ENCODE data around the gene PEX14.

Gene PEX14

DNA sequence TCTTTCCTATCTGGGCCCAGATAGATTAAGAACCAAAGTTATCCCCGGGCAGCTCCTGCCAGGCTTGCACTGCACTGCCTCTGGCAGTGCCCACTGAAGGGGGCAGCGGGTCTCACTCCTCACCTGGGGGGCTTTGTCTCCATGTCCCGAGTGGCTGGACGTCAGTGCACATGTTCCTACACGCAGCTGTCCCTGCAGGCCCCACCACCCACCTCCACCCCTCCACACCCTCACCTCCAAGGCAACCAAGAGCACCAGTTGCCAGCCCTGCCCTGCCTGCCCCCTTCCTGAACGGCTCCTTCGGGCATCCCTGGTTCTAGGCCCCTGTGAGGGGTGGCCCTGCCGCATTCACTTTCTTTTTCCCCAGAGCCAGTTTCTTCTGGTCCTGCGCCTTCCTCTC is 147.2 kb downstream of the PEX14 start:
- no peak for DNase-seq

GRCh38 chr1:10622910-10623685 is 148.3 kb downstream of the PEX14 start:
- no peak for DNase-seq

GRCh38 chr1:10623686-10624145 is 149.0 kb downstream of the PEX14 start:
- no peak for DNase-seq

- DNase-seq: no peak
Measured at GRCh38 chr1:10624256-10625050, 149.7 kb downstream of the PEX14 start.

- DNase-seq: no peak
Measured at GRCh38 chr1:10625076-10625475, 150.3 kb downstream of the PEX14 start.

DNA sequence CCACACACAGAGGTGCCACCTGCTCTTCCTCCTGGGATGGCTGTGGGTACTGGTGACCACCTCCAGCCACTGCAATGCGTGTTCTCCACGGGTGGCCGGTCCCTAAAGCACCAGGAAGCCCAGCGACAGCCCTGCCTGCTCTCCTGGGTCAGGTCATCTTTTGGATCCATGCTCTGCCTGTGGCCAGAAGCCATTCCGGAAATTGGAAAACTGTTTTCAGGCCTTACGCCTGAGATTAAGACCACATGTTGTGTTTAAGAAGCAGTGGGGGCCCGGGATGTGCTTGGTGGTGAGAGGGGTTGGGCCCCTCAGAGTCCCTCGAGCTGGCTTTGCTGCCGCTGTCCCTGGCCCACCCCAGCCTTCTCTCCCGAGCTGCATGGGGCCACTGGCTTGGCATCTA is 150.8 kb downstream of the PEX14 start:
- no peak for DNase-seq

DNA sequence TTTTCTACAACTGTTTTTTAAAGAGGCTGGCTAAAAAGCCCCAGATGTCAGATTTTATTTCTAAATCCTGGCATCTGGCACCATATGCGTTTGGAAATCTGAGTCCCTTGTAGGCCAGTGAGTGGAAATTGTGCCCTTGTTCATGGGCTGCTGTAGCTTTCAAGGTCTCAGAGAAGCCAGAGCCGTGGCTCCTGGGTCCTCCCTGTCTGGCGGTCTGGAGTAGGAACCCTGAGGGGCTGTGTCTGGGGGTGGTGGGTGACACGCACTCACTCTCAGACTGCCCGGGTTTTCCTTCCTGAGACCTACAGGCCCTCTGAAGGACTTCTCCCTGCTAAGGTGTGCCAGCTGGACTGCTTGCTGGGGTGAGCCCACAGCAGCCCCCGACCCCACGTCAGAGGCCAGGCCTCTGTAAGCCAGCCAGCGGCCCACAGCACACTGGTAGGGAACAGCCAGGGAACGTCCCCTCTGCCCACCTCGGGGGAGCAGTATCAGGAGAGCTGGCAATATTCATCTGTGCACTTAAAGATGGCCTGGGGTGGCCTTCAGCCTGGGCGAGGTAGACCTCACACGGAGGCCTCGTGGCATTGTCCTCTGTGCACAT is 151.5 kb downstream of the PEX14 start:
- no peak for DNase-seq

DNA sequence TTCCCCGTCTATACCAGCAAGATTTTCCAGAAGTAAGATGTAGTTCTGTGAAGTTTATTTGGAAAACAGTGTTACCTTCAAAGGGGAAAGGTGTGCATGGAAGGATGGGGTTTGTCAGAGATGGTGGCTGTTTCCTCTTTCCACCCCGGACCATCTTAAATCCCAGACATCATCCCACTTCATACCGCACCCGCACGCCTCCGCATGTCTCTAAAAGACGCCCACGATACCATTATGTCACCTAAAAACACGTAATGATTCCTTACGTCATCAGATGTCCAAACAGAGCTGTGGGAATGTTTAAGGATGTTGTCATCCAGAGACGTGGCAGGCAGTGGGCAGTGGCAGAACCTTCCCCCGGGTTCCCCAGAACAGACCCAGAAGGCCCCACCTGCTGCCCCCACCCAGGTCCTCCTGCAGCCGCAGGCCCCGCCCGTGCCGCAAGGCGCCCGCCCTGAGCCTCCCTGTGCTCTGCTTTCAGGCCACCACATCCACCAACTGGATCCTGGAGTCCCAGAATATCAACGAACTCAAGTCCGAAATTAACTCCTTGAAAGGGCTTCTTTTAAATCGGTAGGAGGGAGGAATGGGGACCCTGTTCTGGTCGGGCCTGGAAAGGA is 152.2 kb downstream of the PEX14 start:
- DNase-seq: no peak

DNA sequence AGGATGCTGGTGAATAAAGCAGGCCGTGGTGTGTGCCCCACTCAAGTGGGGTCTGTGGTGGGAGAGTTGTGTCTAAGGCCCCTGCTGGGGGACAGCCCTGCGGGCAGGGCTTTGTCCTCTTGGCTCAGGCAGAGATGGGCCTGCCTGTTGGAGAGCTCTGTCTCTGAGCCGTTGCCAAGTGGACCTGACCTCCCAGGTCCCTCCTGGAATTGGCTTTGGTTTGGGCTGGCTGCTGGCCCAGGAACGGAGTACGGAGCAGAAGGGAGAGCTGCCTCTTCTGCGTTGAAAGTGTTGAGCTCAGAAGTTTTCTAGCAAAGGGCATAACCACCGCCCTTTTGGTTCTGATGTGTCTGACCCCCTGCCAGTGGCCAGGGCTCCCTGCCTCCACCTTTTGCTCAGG is 153.9 kb downstream of the PEX14 start:
- no peak for DNase-seq

- DNase-seq: no peak
Measured at GRCh38 chr1:10629091-10629815, 154.5 kb downstream of the PEX14 start.

- DNase-seq: no peak
Measured at GRCh38 chr1:10629816-10630571, 155.2 kb downstream of the PEX14 start.

GRCh38 chr1:10630661-10631120 is 155.9 kb downstream of the PEX14 start:
- no peak for DNase-seq

GRCh38 chr1:10631121-10631810 is 156.5 kb downstream of the PEX14 start:
- peak; percentile 63 for DNase-seq

DNA sequence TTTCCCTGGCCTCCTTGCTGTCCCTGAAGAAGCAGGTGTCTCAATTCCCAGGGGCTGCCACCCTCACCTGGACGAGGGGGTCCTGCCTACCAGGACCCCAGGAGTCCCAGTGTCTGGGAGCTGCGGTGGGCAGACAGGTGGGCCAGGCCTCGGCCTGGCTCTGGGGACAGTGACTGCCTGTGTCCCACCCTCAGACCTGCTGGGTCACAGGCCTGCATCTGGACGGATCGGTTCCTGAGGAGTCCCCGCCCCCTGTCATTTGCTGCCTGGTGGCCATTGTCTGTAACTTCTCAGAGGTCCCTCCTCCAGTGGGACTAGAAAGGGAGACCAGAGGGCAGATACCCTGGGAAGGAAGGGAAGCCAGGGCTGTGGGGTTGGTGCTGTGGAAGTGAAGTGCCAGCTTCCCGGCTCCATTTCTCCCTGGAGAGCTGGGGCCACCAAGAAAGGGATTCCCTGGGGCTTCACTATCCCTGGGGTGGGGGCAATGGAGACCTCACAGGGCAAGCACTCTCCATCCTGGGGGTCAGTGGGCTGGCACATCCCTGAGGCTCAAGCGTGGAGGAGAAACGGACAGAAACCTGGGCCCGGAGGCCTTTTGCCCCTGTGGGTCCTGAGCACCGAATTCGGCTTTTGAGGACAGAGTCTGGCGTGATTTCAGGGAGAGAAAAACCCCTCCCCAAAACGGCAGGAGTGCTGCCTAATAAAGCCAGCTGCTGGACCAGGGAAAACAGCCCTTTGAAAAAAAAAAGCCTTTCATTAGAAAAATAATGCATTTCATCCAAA is 157.3 kb downstream of the PEX14 start:
- DNase-seq: peak; percentile 25

- no peak for DNase-seq
Measured at GRCh38 chr1:10632691-10633090, 157.9 kb downstream of the PEX14 start.

GRCh38 chr1:10633416-10633815 is 158.7 kb downstream of the PEX14 start:
- DNase-seq: no peak

DNA sequence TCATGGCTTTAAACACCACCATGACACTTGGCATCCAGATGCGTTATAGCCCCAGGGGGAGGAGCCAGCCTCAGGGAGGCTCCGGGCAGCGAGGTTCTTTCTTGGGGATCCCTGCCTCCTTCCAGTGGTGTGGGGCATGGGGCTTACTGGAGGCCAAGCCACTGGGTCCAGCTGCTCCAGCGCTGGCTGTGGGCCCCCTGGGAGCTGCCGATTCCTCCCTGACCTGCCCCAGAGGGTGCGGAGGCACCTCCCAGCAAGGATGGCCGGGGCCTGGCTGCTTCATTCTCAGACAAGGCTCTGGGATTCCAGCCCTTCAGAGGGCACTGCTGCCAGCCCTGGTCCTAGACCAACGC is 159.3 kb downstream of the PEX14 start:
- DNase-seq: no peak

GRCh38 chr1:10634428-10635084 is 159.8 kb downstream of the PEX14 start:
- no peak for DNase-seq

GRCh38 chr1:10635085-10635896 is 160.5 kb downstream of the PEX14 start:
- DNase-seq: no peak
